HepG2 (cell line): ENCODE measurements around the gene DNAJC2. TPM values are rescaled to one million over a fixed set of nuclear protein-coding genes. Genes with fewer than 3 reads are reported as not detected.
"Not testable (repeated sequence)": the region's sequence is repeated elsewhere in the genome, so short reads cannot be mapped to it uniquely, and the experiment has no call there.

Experiments
- ATAC-seq: fragments of 200-7000 bp; cut with Tn5 transposase; 3 replicates; pipeline ENCODE4 v1.9.1; 2020; ENCODE audit warnings: mild to moderate bottlenecking, moderate library complexity
- BruUV-seq: library from RNA; stranded (reverse); fragments of 400-500 nt; replicated peaks from 2 replicates; lab custom pipeline; 2021; lab: Mats Ljungman, UMichigan
- CTCF ChIA-PET: fragments of 300-600 bp; formaldehyde crosslinking; extraction: SDS; loops from one replicate; lab custom pipeline; 2021; ENCODE audit warnings: low total read pairs, inconsistent platforms, low intra/inter-chr PET ratio; lab: Yijun Ruan, JAX
- POLR2A ChIA-PET: fragments of 350-600 bp; sonication (Branson Sonifier 250); formaldehyde crosslinking; loops from one replicate; lab custom pipeline; 2020; ENCODE audit warnings: antibody characterized with exemption, inconsistent platforms; lab: Yijun Ruan, JAX
- DNase-seq: peaks from one replicate; pipeline ENCODE4 v3.0.0-alpha.2; 2015; ENCODE audit warnings: low spot score
- FAIRE-seq: peaks from 3 replicates; lab custom pipeline; 2011; peaks lifted over from hg19 to GRCh38; lab: Jason Lieb, UNC
- H2AFZ ChIP-seq: one replicate; pipeline ENCODE4 v1.6.1; 2011; ENCODE audit warnings: low read length, inconsistent platforms
- H3K27ac ChIP-seq: fragments of 300-600 bp; 3 replicates; pipeline ENCODE4 v1.8.0; 2011; ENCODE audit warnings: mixed run types, mild to moderate bottlenecking, mixed read lengths, low read length, inconsistent platforms; ENCODE audit not compliant: insufficient read depth; ENCODE audit errors: extremely low read length
- H3K27me3 ChIP-seq, 2 experiments: fragments of 200-600 bp in 1 of 2; 2 replicates in 1 of 2; 3 replicates in 1 of 2; pipeline versions ENCODE4 v1.6.0 to v1.8.0; 2011; ENCODE audit warnings: low read length in 2 of 2, mild to moderate bottlenecking in 2 of 2, moderate library complexity in 2 of 2, inconsistent platforms in 1 of 2; ENCODE audit not compliant: insufficient read depth in 2 of 2, control insufficient read depth in 1 of 2
- H3K36me3 ChIP-seq, 2 experiments: fragments of 200-600 bp in 1 of 2; replicated peaks in 1 of 2; 2 replicates in 1 of 2; 3 replicates in 1 of 2; pipeline versions ENCODE4 v1.5.1 to v1.8.0; 2011; ENCODE audit warnings: low read length in 2 of 2, inconsistent platforms in 1 of 2; ENCODE audit not compliant: insufficient read depth in 2 of 2, control insufficient read depth in 1 of 2
- H3K4me1 ChIP-seq: 2 replicates; pipeline ENCODE4 v1.5.1; 2012; ENCODE audit warnings: low read length, inconsistent platforms; ENCODE audit not compliant: insufficient read depth
- H3K4me2 ChIP-seq: 2 replicates; pipeline ENCODE4 v1.6.0; 2011; ENCODE audit warnings: low read depth, low read length, inconsistent platforms
- H3K4me3 ChIP-seq, 3 experiments: fragments of 200-600 bp in 1 of 3; sonication (generic), shearing (Covaris generic) in 1 of 3; replicated peaks in 1 of 3; 2 replicates each; pipeline ENCODE4 v1.5.1; 2011 to 2016; ENCODE audit warnings: low read length in 3 of 3, inconsistent platforms in 2 of 3, low read depth in 2 of 3, mild to moderate bottlenecking in 2 of 3, control low read depth in 1 of 3, mixed read lengths in 1 of 3; ENCODE audit not compliant: insufficient read depth in 1 of 3
- H3K79me2 ChIP-seq: one replicate; pipeline ENCODE4 v1.6.1; 2011; ENCODE audit warnings: low read length, inconsistent platforms; ENCODE audit not compliant: insufficient read depth
- H3K9ac ChIP-seq: 2 replicates; pipeline ENCODE4 v1.6.0; 2011; ENCODE audit warnings: mild to moderate bottlenecking, low read depth, low read length, inconsistent platforms; ENCODE audit not compliant: insufficient read depth
- H3K9me3 ChIP-seq: 2 replicates; pipeline ENCODE4 v1.5.1; 2012; ENCODE audit warnings: mild to moderate bottlenecking, low read length
- H4K20me1 ChIP-seq: 2 replicates; pipeline ENCODE4 v1.6.0; 2011; ENCODE audit warnings: inconsistent platforms, mild to moderate bottlenecking, low read length, moderate library complexity; ENCODE audit not compliant: insufficient read depth
- HMGXB4 ChIP-seq, 2 experiments: sonication (generic) in 1 of 2; formaldehyde crosslinking in 1 of 2; IDR thresholded peaks; 2 replicates each; pipeline versions ENCODE4 v1.4.0 to v1.6.1; 2018 to 2020; ENCODE audit warnings: missing genetic modification reagents in 2 of 2, borderline replicate concordance in 1 of 2, low read depth in 1 of 2, mild to moderate bottlenecking in 1 of 2, missing biosample characterization in 1 of 2
- WGBS: methylation state at CpG from one replicate; pipeline ENCODE4 v1.1.6; 2017; ENCODE audit warnings: low lambda C conversion rate; 5-methylcytosine and 5-hydroxymethylcytosine counted together
- in situ Hi-C: cut with HindIII; loops from 2 replicates; pipeline ENCODE4 v1.10.0; 2017; ENCODE audit warnings: low pct_unique_long_range_greater_than_20kb; ENCODE audit not compliant: extremely low pct_ligation_motif_present
- intact Hi-C: fragments of 100-400 bp; cut with micrococcal nuclease; formaldehyde crosslinking; loops from one replicate; pipeline ENCODE4 v1.10.0; 2022; ENCODE audit not compliant: unreplicated experiment
- polyA plus RNA-seq, 8 experiments: library from polyadenylated mRNA; depleted of rRNA in 3 of 8; stranded (reverse) in 7 of 8; unstranded in 1 of 8; fragments of >200 nt; fragmentation: Illumina TruSeq in 4 of 8; extraction: Trizol in 4 of 8; gene quantifications; 2 replicates each; pipeline versions ENCODE4 v1.2.1 to v1.2.3, GENCODE V29; 2011 to 2016; ENCODE audit warnings: low read depth in 4 of 8, missing spikeins in 1 of 8, mixed read lengths in 1 of 8; ENCODE audit not compliant: insufficient read depth in 1 of 8
- total RNA-seq, 5 experiments: library from RNA; depleted of rRNA; stranded (reverse); fragments of >200 nt; fragmentation: Illumina TruSeq; extraction: Trizol; gene quantifications; 2 replicates each; pipeline ENCODE4 v1.2.3, GENCODE V29; 2016; ENCODE audit warnings: low read depth in 1 of 5

Gene DNAJC2
- total and polyA plus RNA-seq, 2 of the 13 experiments (the other 11 are each of a cell fraction or from before 2014, with no cell fraction given) = 19.6 to 42.0 TPM

- no peak for TF ChIP-seq HMGXB4 (CRISPR knock-in tag; IDR thresholded peaks at IDR 0.05; ENCODE audit: borderline replicate concordance in 1 of 2, low read depth in 1 of 2)
- TF ChIP-seq, all 625 proteins: peak for 0
These were observed 52.4 kb downstream of the DNAJC2 start (continued) for GRCh38 chr7:103292122-103292521.

GRCh38 chr7:103282802-103283427, 61.7 kb downstream of the DNAJC2 start:
- in situ Hi-C loops, POLR2A ChIA-PET, BruUV-seq, CTCF ChIA-PET, FAIRE-seq, H3K27me3 ChIP-seq, H3K79me2 ChIP-seq, ATAC-seq, H3K9me3 ChIP-seq, H2AFZ ChIP-seq, H3K9ac ChIP-seq, H3K27ac ChIP-seq, H3K4me2 ChIP-seq, intact Hi-C loops, H3K36me3 ChIP-seq, DNase-seq, H4K20me1 ChIP-seq, H3K4me3 ChIP-seq: not testable (repeated sequence)
- WGBS = 0% methylated on average over 3 of the region's 3 CpGs
- H3K4me1 ChIP-seq = peaks cover 16% of the 10 kb centered on the region; the same call in 1 of the 2 replicates

GRCh38 chr7:103280803-103281155, 63.8 kb downstream of the DNAJC2 start:
- DNase-seq, H3K36me3 ChIP-seq, FAIRE-seq, H3K9me3 ChIP-seq, H3K27ac ChIP-seq, ATAC-seq, H3K9ac ChIP-seq, in situ Hi-C loops, H3K79me2 ChIP-seq, H4K20me1 ChIP-seq, H2AFZ ChIP-seq, H3K27me3 ChIP-seq, intact Hi-C loops, CTCF ChIA-PET, POLR2A ChIA-PET, BruUV-seq: not testable (repeated sequence)
- peak overlapping the region; percentile 79 for H3K4me2 ChIP-seq
- peak overlapping the region; percentile 20 to 66 (median 26); a peak in 4 of 6 replicates for H3K4me3 ChIP-seq
- 18% methylated on average over 20 of the region's 25 CpGs for WGBS
- peaks cover 16% of the 10 kb centered on the region; the same call in 1 of the 2 replicates for H3K4me1 ChIP-seq
